GM12892 (cell line): ENCODE measurements around the gene PRRG3.

ENCODE experiments used
- DNase-seq: peaks from one replicate; pipeline ENCODE4 v3.0.0; 2011; ENCODE audit not compliant: insufficient read length
- FAIRE-seq: peaks from 2 replicates; lab custom pipeline; 2011; peaks lifted over from hg19 to GRCh38; lab: Jason Lieb, UNC
- POLR2A ChIP-seq: IDR thresholded peaks from 2 replicates; pipeline ENCODE4 v1.6.1; 2011; ENCODE audit warnings: low read depth, low read length, control low read depth
- POLR2AphosphoS5 ChIP-seq: IDR thresholded peaks from 2 replicates; pipeline ENCODE4 v1.6.1; 2011; ENCODE audit warnings: low read depth, low read length, control low read depth
- TAF1 ChIP-seq: IDR thresholded peaks from 2 replicates; pipeline ENCODE4 v1.6.1; 2011; ENCODE audit warnings: low read depth, mild to moderate bottlenecking, control low read depth, low read length, borderline replicate concordance

Gene PRRG3

DNA sequence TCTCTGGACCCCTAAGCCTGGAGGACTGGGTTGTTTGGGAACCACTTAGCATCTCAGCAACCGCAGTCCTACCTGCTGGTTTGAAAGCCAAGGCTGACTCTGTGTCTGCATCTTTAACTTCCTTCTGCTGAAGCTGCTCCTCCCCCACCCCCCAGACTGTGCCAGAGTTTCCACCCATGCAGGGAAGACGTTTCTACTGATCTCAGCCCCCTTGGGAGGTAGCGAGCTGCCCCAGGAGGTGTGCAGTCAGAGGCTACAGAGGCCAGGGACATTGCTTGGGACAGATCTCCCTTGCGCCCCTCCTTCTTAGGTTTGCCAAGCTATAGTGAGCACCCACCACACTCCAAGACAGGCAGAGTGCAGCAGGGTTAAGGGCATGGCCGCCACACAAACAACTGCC is 15.9 kb downstream of the PRRG3 start:
- DNase-seq (no peak), FAIRE-seq (no peak)
- TF ChIP-seq POLR2AphosphoS5: no peak
- TF ChIP-seq POLR2A: no peak
- no peak for TF ChIP-seq TAF1

DNA sequence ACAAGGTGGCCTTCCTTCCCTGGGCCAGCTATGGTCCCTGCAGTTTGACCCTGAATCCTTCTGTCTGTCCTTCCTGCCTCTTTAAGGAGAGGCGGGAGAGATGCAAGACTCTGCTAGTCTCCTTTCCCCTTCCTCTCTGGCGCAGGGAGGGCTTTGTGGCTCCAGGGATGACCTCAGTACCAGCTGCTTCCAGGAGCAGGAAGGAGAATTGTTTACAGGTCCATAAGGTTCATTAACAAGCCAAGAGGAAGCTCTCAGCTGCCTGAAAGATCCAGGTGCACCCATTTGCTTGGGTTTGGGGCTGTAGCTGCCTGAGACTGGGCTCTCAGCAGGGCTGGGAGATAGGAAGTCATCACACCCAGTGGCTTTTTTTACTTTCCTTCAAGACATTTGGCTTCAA is 16.5 kb downstream of the PRRG3 start:
- FAIRE-seq: no peak
- TF ChIP-seq TAF1: no peak
- no peak for TF ChIP-seq POLR2AphosphoS5
- no peak for TF ChIP-seq POLR2A
- no peak for DNase-seq

- DNase-seq (no peak), FAIRE-seq (no peak)
These were observed 17.0 kb downstream of the PRRG3 start for GRCh38 chrX:151712253-151712652.

GRCh38 chrX:151713849-151714248 is 18.6 kb downstream of the PRRG3 start:
- TF ChIP-seq TAF1: no peak
- TF ChIP-seq POLR2A: no peak
- TF ChIP-seq POLR2AphosphoS5: no peak
- FAIRE-seq (peak; percentile 14), DNase-seq (no peak)

More at GRCh38 chrX:151712253-151712652, 17.0 kb downstream of the PRRG3 start:
- no peak for TF ChIP-seq POLR2AphosphoS5
- TF ChIP-seq TAF1: no peak
- TF ChIP-seq POLR2A: no peak

DNA sequence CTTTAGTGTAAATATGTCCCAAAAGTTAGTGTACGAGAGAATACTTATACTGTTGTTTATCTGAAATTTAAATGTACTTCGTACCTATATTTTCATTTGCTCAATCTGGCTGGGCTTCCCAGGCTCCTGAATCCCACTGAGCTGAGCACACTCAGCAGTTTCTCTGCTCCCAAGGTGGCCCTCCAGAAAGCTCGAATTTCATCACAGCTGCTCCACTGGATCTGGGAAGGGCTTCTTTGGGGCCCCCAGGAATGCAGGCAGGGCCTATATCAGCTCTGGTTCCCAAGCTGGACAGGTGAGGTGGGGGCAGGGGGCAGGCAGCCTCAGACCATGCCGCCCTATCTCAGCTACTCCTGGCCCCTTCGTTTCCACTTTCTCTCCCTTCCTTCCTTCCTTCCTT is 19.1 kb downstream of the PRRG3 start:
- FAIRE-seq (no peak), DNase-seq (no peak)
- TF ChIP-seq POLR2A (no peak), POLR2AphosphoS5 (no peak), TAF1 (no peak)

DNA sequence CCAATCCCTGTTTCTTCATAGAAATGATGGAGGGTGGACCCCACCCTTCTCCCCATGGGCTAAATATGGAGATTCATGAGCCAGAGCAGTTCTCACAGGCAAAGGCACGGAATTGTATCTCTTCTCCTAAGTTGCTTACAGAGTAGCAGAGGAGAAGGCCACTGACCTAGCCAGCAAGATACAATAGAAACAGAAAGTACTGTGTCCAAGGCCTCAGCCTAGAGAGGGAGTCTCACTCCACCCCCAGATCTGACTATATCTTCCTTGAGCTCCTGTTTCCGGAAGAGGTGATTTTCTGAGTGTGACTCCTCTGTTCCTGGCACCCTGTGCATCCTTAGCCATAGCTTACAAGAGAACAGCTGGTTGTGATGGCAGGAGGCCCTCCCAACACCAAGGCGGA is 20.5 kb downstream of the PRRG3 start, which contains the start of gene FATE1:
FATE1 (plus strand) TSS at position 284 of the 400 bp plus-strand sequence; CDS start at position 369, 85 bp downstream.
- FAIRE-seq (no peak), DNase-seq (no peak)
- TF ChIP-seq POLR2A (no peak), POLR2AphosphoS5 (no peak), TAF1 (no peak)

DNA sequence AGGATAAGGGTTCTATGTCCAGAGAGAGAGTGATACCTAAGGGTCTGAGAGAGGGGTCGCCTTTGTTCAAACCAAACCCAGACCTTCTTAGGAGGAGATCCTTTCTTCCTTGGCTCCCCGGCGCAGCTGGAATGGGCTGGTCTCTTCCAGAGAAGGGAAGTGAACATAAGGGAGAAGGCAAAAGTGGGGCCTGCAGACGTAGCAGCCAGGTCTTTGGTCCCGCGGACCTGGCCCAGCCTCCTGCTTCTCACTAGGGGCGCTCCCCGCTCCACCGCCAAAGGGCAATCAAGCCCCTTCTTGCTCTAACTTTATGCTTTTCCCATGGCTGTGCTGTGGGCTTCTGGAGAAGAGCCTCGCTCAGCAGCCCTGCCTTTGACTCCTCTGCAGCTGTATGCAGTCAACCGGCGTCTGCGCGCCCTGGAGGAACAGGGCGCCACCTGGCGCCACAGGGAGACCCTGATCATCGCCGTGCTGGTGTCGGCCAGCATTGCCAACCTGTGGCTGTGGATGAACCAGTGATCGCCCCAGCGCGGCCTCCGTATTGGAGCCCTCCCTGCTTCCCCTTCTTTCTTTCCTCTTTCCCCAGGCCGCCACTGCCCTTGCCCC is 27.1 kb downstream of the PRRG3 start:
- FAIRE-seq (no peak), DNase-seq (no peak)
- TF ChIP-seq TAF1 (no peak), POLR2A (no peak), POLR2AphosphoS5 (no peak)

GRCh38 chrX:151723156-151723760 is 28.0 kb downstream of the PRRG3 start:
- DNase-seq (no peak), FAIRE-seq (no peak)
- TF ChIP-seq TAF1: no peak
- TF ChIP-seq POLR2A: no peak
- TF ChIP-seq POLR2AphosphoS5: no peak

- no peak for TF ChIP-seq POLR2A
- no peak for TF ChIP-seq POLR2AphosphoS5
- no peak for TF ChIP-seq TAF1
- FAIRE-seq: no peak
- no peak for DNase-seq
These were observed 29.5 kb downstream of the PRRG3 start for GRCh38 chrX:151724563-151725337.

DNA sequence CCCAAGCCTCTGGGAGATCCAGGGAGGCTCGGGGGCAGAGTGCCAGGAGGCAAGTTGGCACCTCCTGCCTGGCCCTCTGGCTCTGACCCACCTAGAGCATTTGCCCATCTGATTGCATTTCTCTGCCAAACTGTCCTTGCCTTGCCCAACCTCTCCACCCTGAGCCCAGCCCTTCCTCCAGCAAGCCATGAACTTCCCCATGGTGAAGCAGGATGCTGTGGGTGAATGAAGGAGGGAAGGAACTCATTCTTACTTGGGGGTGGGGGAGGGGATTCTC is 30.0 kb downstream of the PRRG3 start:
- TF ChIP-seq POLR2AphosphoS5 (no peak), POLR2A (no peak), TAF1 (no peak)
- DNase-seq (no peak), FAIRE-seq (no peak)

DNA sequence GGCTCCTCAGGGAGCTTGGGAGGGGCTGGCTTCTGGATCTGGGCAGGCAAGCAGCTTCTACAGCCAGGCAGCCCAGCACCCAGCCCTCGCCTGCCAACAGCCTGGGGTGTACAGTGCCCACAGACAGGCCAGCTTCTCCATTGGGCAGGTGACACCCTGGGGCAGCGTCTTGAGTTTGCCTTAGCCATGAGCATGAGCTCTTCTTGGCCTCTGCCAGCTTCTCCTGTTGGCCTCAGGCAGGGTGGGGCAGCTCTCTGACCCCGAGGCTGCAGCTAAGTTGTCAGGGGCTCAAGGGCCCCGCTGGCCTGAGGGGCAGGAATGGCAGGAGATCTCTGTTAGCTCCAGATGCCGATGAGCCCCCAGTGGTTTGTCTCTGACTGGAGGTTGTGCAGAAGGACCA is 31.5 kb downstream of the PRRG3 start:
- TF ChIP-seq POLR2A (no peak), POLR2AphosphoS5 (no peak), TAF1 (no peak)
- FAIRE-seq (no peak), DNase-seq (no peak)

GRCh38 chrX:151727346-151727745 is 32.1 kb downstream of the PRRG3 start:
- no peak for DNase-seq
- TF ChIP-seq POLR2AphosphoS5 (no peak), TAF1 (no peak), POLR2A (no peak)
- no peak for FAIRE-seq
